Stomach (tissue), 4 donors: ENCODE results near the gene FAIM2.

Source experiments
- EP300 ChIP-seq: sonication (generic); formaldehyde crosslinking; IDR thresholded peaks from one replicate; pipeline ENCODE4 v1.6.1; 2017; ENCODE audit warnings: antibody characterized with exemption
- POLR2A ChIP-seq, 4 donors: fragments of 450-650 bp; IDR thresholded peaks; one replicate each; pipeline ENCODE4 v1.6.1; 2016; ENCODE audit warnings: antibody characterized with exemption in 4 of 4, control low read depth in 2 of 4, mild to moderate bottlenecking in 1 of 4, moderate library complexity in 1 of 4
- POLR2AphosphoS5 ChIP-seq, 3 donors: sonication (generic); formaldehyde crosslinking; IDR thresholded peaks; one replicate each; pipeline ENCODE4 v1.6.1; 2016; ENCODE audit warnings: antibody characterized with exemption in 3 of 3
- TF ChIP-seq, protein P1 (sequence below), 7 experiments: fragments of 450-650 bp in 4 of 7; fragments of 200-600 bp in 3 of 7; sonication (generic) in 3 of 7; IDR thresholded peaks; one replicate each; pipeline ENCODE4 v1.5.1; 2016 to 2019; ENCODE audit warnings: antibody characterized with exemption in 7 of 7, control low read depth in 2 of 7, mild to moderate bottlenecking in 1 of 7

- TF ChIP-seq, protein P1, sequence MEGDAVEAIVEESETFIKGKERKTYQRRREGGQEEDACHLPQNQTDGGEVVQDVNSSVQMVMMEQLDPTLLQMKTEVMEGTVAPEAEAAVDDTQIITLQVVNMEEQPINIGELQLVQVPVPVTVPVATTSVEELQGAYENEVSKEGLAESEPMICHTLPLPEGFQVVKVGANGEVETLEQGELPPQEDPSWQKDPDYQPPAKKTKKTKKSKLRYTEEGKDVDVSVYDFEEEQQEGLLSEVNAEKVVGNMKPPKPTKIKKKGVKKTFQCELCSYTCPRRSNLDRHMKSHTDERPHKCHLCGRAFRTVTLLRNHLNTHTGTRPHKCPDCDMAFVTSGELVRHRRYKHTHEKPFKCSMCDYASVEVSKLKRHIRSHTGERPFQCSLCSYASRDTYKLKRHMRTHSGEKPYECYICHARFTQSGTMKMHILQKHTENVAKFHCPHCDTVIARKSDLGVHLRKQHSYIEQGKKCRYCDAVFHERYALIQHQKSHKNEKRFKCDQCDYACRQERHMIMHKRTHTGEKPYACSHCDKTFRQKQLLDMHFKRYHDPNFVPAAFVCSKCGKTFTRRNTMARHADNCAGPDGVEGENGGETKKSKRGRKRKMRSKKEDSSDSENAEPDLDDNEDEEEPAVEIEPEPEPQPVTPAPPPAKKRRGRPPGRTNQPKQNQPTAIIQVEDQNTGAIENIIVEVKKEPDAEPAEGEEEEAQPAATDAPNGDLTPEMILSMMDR (IDR thresholded peaks at IDR 0.05): no peak
- TF ChIP-seq POLR2AphosphoS5 (IDR thresholded peaks at IDR 0.05) (no peak), POLR2A (IDR thresholded peaks at IDR 0.05) (no peak), EP300 (no peak)
Observed at GRCh38 chr12:49899286-49899843, 4.3 kb downstream of the FAIM2 start.
